Glutamatergic neuron (in vitro differentiated cells): ENCODE results near the gene SRSF8. TPM values are rescaled to one million over a fixed set of nuclear protein-coding genes. Genes with fewer than 3 reads are reported as not detected.

Experiments used
- DNase-seq: peaks from one replicate; pipeline ENCODE4 v3.0.0; 2022
- H3K27ac Mint-ChIP-seq: one replicate; pipeline ENCODE4 v1.8.0; 2020; ENCODE audit warnings: mild to moderate bottlenecking, mixed read lengths, inconsistent platforms; ENCODE audit not compliant: unreplicated experiment
- H3K27me3 Mint-ChIP-seq: one replicate; pipeline ENCODE4 v1.8.0; 2020; ENCODE audit warnings: mild to moderate bottlenecking, moderate library complexity, mixed read lengths, inconsistent platforms; ENCODE audit not compliant: unreplicated experiment
- H3K36me3 Mint-ChIP-seq: one replicate; pipeline ENCODE4 v1.8.0; 2020; ENCODE audit warnings: mild to moderate bottlenecking, mixed read lengths, inconsistent platforms; ENCODE audit not compliant: unreplicated experiment
- H3K4me1 Mint-ChIP-seq: one replicate; pipeline ENCODE4 v1.8.0; 2020; ENCODE audit warnings: mild to moderate bottlenecking, low read depth, mixed read lengths, inconsistent platforms; ENCODE audit not compliant: unreplicated experiment
- H3K4me3 Mint-ChIP-seq: one replicate; pipeline ENCODE4 v1.8.0; 2020; ENCODE audit warnings: mild to moderate bottlenecking, mixed read lengths, inconsistent platforms; ENCODE audit not compliant: unreplicated experiment
- H3K9me3 Mint-ChIP-seq: one replicate; pipeline ENCODE4 v1.8.0; 2020; ENCODE audit warnings: mild to moderate bottlenecking, moderate library complexity, mixed read lengths, inconsistent platforms; ENCODE audit not compliant: unreplicated experiment
- CTCF ChIP-seq: fragments of 200-600 bp; sonication (generic); IDR thresholded peaks from one replicate; pipeline ENCODE4 v1.5.0; 2021; ENCODE audit not compliant: partially characterized antibody, unreplicated experiment
- total RNA-seq: library from RNA; stranded (reverse); fragmentation: NEBNext Ultra II Directional; extraction: Animal tissue kit (Norgen Biotek cat#: 25700); gene quantifications from one replicate; pipeline ENCODE4 v1.2.1, GENCODE V29; 2021; ENCODE audit not compliant: unreplicated experiment

Gene SRSF8
- total RNA-seq, 1 donor from 2014 or later: 45.2 TPM

DNA sequence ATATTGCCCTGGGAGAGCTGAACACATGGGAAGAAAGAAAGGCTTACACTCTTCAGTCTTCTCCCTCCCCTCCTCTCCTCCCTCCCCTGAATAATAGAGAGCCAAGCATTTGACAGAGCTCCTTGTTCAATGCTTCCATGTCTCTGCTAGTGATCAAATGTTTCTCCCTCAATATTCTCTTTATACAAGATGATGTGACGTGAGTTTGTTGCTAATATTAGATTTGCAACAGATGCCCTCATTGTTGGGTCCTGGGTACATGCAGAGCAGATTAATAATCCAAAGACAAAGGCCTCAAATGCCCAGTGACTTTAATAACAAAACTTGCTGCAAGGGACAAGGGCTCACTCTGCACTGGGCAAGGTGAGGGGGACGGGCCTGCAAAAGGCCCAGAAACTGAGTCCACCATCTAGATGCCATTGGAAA is 15.9 kb downstream of the SRSF8 start:
- no peak overlapping the region for H3K27ac Mint-ChIP-seq
- no peak for DNase-seq
- H3K4me1 Mint-ChIP-seq: peaks cover 4% of the 10 kb centered on the region
- H3K4me3 Mint-ChIP-seq: no peak overlapping the region
- no peak for TF ChIP-seq CTCF
- peaks cover 2% of the 10 kb centered on the region for H3K9me3 Mint-ChIP-seq
- no peaks in the 10 kb centered on the region for H3K36me3 Mint-ChIP-seq
- H3K27me3 Mint-ChIP-seq: no peaks in the 10 kb centered on the region

- H3K27ac Mint-ChIP-seq: no peak overlapping the region
- H3K36me3 Mint-ChIP-seq: no peaks in the 10 kb centered on the region
- peaks cover 4% of the 10 kb centered on the region for H3K4me1 Mint-ChIP-seq
- no peak overlapping the region for H3K4me3 Mint-ChIP-seq
- DNase-seq: no peak
- TF ChIP-seq CTCF: no peak
- peaks cover 2% of the 10 kb centered on the region for H3K9me3 Mint-ChIP-seq
- peaks cover 2% of the 10 kb centered on the region for H3K27me3 Mint-ChIP-seq
Measured at GRCh38 chr11:95084509-95084908, 17.8 kb downstream of the SRSF8 start.

DNA sequence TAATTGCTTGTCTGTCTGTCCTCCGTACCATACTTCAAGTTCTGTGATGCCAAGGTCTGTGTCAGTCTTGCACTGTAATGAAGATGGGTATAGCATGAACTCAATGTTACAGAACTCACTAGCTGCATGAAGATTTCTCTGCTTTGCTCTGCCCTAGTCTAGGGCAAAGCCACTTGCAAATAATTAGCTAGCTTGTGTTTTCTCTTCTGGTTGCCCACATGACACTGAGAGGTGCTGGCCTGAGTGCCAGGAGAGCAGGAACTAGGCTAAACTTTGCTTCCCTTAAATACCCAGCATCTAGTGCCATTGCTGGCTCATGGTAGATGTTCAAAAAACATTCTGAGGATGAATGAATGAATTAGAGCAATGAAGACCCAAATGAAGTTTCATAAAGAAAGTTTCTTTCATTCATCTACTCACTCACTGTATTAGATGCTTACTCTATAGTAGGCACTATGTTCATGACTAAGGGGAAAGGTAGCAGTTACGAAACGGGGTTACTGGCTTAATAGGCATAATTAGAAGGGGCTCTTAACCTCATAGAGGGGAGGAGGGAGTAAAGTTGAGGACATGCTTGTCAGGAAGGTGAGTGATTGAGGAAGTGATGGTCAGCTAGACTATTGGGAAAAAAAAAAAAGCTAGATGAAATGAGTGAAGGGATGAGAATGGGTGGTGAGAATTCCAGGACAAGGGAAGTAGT is 18.5 kb downstream of the SRSF8 start:
- Mint-ChIP-seq H3K9me3 (peaks cover 3% of the 10 kb centered on the region), H3K36me3 (no peaks in the 10 kb centered on the region)
- no peak for DNase-seq

DNA sequence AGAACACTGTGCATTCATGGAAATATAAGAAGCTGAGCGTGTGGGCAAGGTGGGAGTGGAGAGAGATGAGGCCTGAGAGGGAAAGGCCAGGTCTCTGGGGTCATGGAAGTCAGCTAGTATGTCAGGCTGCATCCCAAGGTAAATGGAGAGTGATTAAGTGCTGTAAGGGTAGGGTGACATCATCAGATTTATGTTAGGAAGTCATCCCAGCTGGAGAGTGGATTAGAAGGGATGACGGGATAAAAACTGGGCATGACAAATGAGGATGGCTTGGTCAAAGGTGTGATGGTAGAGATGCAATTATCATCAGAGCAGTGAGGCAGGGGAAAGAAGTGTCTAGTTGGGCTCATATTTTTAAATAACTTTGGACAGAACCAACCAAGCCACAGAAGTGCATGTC is 19.4 kb downstream of the SRSF8 start:
- peaks cover 7% of the 10 kb centered on the region for H3K9me3 Mint-ChIP-seq
- peak overlapping the region; percentile 68 for H3K27ac Mint-ChIP-seq
- H3K4me1 Mint-ChIP-seq: peaks cover 4% of the 10 kb centered on the region
- no peak for DNase-seq
- peaks cover 4% of the 10 kb centered on the region for H3K27me3 Mint-ChIP-seq
- H3K4me3 Mint-ChIP-seq: peak overlapping the region; percentile 40
- H3K36me3 Mint-ChIP-seq: no peaks in the 10 kb centered on the region
- TF ChIP-seq CTCF: no peak

More for the DNA sequence above, 18.5 kb downstream of the SRSF8 start:
- H3K4me1 Mint-ChIP-seq: peaks cover 4% of the 10 kb centered on the region
- no peak overlapping the region for H3K27ac Mint-ChIP-seq
- H3K27me3 Mint-ChIP-seq: peaks cover 3% of the 10 kb centered on the region
- no peak for TF ChIP-seq CTCF
- no peak overlapping the region for H3K4me3 Mint-ChIP-seq

GRCh38 chr11:95086836-95087570 is 20.3 kb downstream of the SRSF8 start:
- H3K9me3 Mint-ChIP-seq: peaks cover 8% of the 10 kb centered on the region
- DNase-seq: no peak
- TF ChIP-seq CTCF: no peak
- peaks cover 4% of the 10 kb centered on the region for H3K4me1 Mint-ChIP-seq
- H3K27me3 Mint-ChIP-seq: peaks cover 4% of the 10 kb centered on the region
- H3K27ac Mint-ChIP-seq: no peak overlapping the region
- peaks cover 2% of the 10 kb centered on the region for H3K36me3 Mint-ChIP-seq
- no peak overlapping the region for H3K4me3 Mint-ChIP-seq
